ENCODE data around the gene COX6A2.

- TF ChIP-seq CTCF (IDR thresholded peaks at IDR 0.05) (no peak), EP300 (IDR thresholded peaks at IDR 0.05) (no peak), POLR2A (IDR thresholded peaks at IDR 0.05) (no peak)
Measured at GRCh38 chr16:31401436-31401835, 26.7 kb downstream of the COX6A2 start.

All from tibial nerve (tissue), 4 donors.